Stimulated activated CD8-positive, alpha-beta memory T cell treated with anti-CD3 and anti-CD28 coated beads, Interleukin-15, amount 100 ng/mL, for 24 hours (primary cell): ENCODE data around the gene PSENEN.

ENCODE experiments used
- DNase-seq: peaks from one replicate; pipeline ENCODE4 v3.0.0-alpha.2; 2020; ENCODE audit warnings: low read depth

The PSENEN gene

GRCh38 chr19:35733180-35734125, 12.0 kb upstream of the PSENEN start:
- no peak for DNase-seq

GRCh38 chr19:35734273-35734672, 11.2 kb upstream of the PSENEN start:
- DNase-seq, result no peak

GRCh38 chr19:35734889-35735288, 10.6 kb upstream of the PSENEN start:
- no peak for DNase-seq

- no peak for DNase-seq
These were observed 8.3 kb upstream of the PSENEN start for GRCh38 chr19:35736913-35737886.

- DNase-seq, result no peak
These were observed 7.2 kb upstream of the PSENEN start for GRCh38 chr19:35738021-35738886.

- no peak for DNase-seq
These were observed 6.6 kb upstream of the PSENEN start for GRCh38 chr19:35738887-35739229.

- DNase-seq, result no peak
These were observed 6.0 kb upstream of the PSENEN start for GRCh38 chr19:35739275-35740107.

GRCh38 chr19:35740108-35740422, 5.4 kb upstream of the PSENEN start:
- no peak for DNase-seq

- peak; percentile 80 for DNase-seq
These were observed 4.8 kb upstream of the PSENEN start for GRCh38 chr19:35740423-35741202.

GRCh38 chr19:35741203-35741515, 4.3 kb upstream of the PSENEN start:
- DNase-seq, result no peak

- DNase-seq, result no peak
These were observed 3.2 kb upstream of the PSENEN start, which contains the start of gene IGFLR1 for GRCh38 chr19:35742121-35742724. IGFLR1 (minus strand) TSS chr19:35742452; CDS start chr19:35741180, 1,272 bp downstream.

- no peak for DNase-seq
These were observed 1.6 kb upstream of the PSENEN start for GRCh38 chr19:35743640-35744429.

GRCh38 chr19:35744430-35745327, 772 bp upstream of the PSENEN start:
- peak; percentile 65 for DNase-seq

GRCh38 chr19:35746087-35746462, 624 bp downstream of the PSENEN start:
- DNase-seq, result no peak

GRCh38 chr19:35746531-35746930, 1.1 kb downstream of the PSENEN start:
- no peak for DNase-seq

GRCh38 chr19:35748106-35749020, 2.9 kb downstream of the PSENEN start, which contains the start of gene LIN37:
LIN37 (plus strand) TSS chr19:35748576; CDS start chr19:35748725, 149 bp downstream.
- DNase-seq, result peak; percentile 88

GRCh38 chr19:35750167-35750566, 4.7 kb downstream of the PSENEN start:
- no peak for DNase-seq
